Calu3 (cell line): ENCODE data around the gene SHC2. TPM values are rescaled to one million over a fixed set of nuclear protein-coding genes. Genes with fewer than 3 reads are reported as not detected.

Source experiments
- BruUV-seq: library from RNA; stranded (reverse); fragments of 400-500 nt; replicated peaks from 2 replicates; lab custom pipeline; 2021; lab: Mats Ljungman, UMichigan
- CTCF ChIA-PET: fragments of 300-600 bp; sonication (Branson Sonifier 250); formaldehyde crosslinking; loops from one replicate; lab custom pipeline; 2022; ENCODE audit warnings: antibody characterized with exemption; lab: Charles Lee
- DNase-seq: peaks from one replicate; pipeline ENCODE4 v3.0.0; 2022
- H3K27ac Mint-ChIP-seq: one replicate; pipeline ENCODE4 v1.8.0; 2022; ENCODE audit warnings: mixed read lengths; ENCODE audit not compliant: unreplicated experiment
- H3K27me3 Mint-ChIP-seq: one replicate; pipeline ENCODE4 v1.8.0; 2022; ENCODE audit warnings: mixed read lengths; ENCODE audit not compliant: unreplicated experiment
- H3K36me3 Mint-ChIP-seq: one replicate; pipeline ENCODE4 v1.8.0; 2022; ENCODE audit warnings: mild to moderate bottlenecking, moderate library complexity, mixed read lengths; ENCODE audit not compliant: insufficient read depth, unreplicated experiment
- H3K4me1 Mint-ChIP-seq: one replicate; pipeline ENCODE4 v1.8.0; 2022; ENCODE audit warnings: mild to moderate bottlenecking, low read depth, mixed read lengths; ENCODE audit not compliant: unreplicated experiment
- H3K4me3 Mint-ChIP-seq: one replicate; pipeline ENCODE4 v1.8.0; 2022; ENCODE audit warnings: mild to moderate bottlenecking, low read depth, moderate library complexity, mixed read lengths; ENCODE audit not compliant: unreplicated experiment
- H3K9me3 Mint-ChIP-seq: one replicate; pipeline ENCODE4 v1.8.0; 2022; ENCODE audit warnings: low read depth, mixed read lengths; ENCODE audit not compliant: unreplicated experiment
- CTCF ChIP-seq: fragments of 200-600 bp; IDR thresholded peaks from one replicate; pipeline ENCODE4 v1.8.0; 2022; ENCODE audit warnings: antibody characterized with exemption; ENCODE audit not compliant: unreplicated experiment
- intact Hi-C: fragments of 100-400 bp; cut with micrococcal nuclease; formaldehyde crosslinking; loops from one replicate; pipeline ENCODE4 v1.10.0; 2022; ENCODE audit not compliant: unreplicated experiment
- total RNA-seq: library from RNA; stranded (reverse); gene quantifications from 2 replicates; pipeline ENCODE4 v1.2.3, GENCODE V29; 2022

The SHC2 gene
- total RNA-seq, 1 experiment from 2014 or later: 8.4 TPM

GRCh38 chr19:458091-459042 lies 2.5 kb downstream of the SHC2 start:
- Mint-ChIP-seq H3K27me3 (no peaks in the 10 kb centered on the region), H3K9me3 (no peaks in the 10 kb centered on the region), H3K4me1 (no peaks in the 10 kb centered on the region), H3K4me3 (no peak overlapping the region), H3K27ac (no peak overlapping the region), H3K36me3 (peaks cover 27% of the 10 kb centered on the region)
- CTCF ChIA-PET: no interaction called here
- no TSS peak for BruUV-seq
- no peak for DNase-seq
- no peak for TF ChIP-seq CTCF
- intact Hi-C loops: no loop called here

GRCh38 chr19:457636-458035 lies 3.2 kb downstream of the SHC2 start:
- intact Hi-C loops: no loop called here
- no peak overlapping the region for H3K4me3 Mint-ChIP-seq

GRCh38 chr19:456547-457110 lies 4.2 kb downstream of the SHC2 start:
- H3K4me1 Mint-ChIP-seq: no peaks in the 10 kb centered on the region
- H3K4me3 Mint-ChIP-seq: no peak overlapping the region
- TF ChIP-seq CTCF: no peak
- CTCF ChIA-PET: no interaction called here
- H3K36me3 Mint-ChIP-seq: peaks cover 14% of the 10 kb centered on the region
- DNase-seq: no peak
- no peak overlapping the region for H3K27ac Mint-ChIP-seq
- intact Hi-C loops: no loop called here
- no peaks in the 10 kb centered on the region for H3K27me3 Mint-ChIP-seq
- BruUV-seq: no TSS peak
- no peaks in the 10 kb centered on the region for H3K9me3 Mint-ChIP-seq

More at GRCh38 chr19:457636-458035, 3.2 kb downstream of the SHC2 start:
- H3K36me3 Mint-ChIP-seq: peaks cover 24% of the 10 kb centered on the region
- H3K9me3 Mint-ChIP-seq: no peaks in the 10 kb centered on the region
- TF ChIP-seq CTCF: no peak
- H3K27me3 Mint-ChIP-seq: no peaks in the 10 kb centered on the region
- no peak overlapping the region for H3K27ac Mint-ChIP-seq
- CTCF ChIA-PET: no interaction called here
- DNase-seq: no peak
- no peaks in the 10 kb centered on the region for H3K4me1 Mint-ChIP-seq
- BruUV-seq: no TSS peak

- H3K27ac Mint-ChIP-seq: no peak overlapping the region
- H3K4me3 Mint-ChIP-seq: no peak overlapping the region
- H3K4me1 Mint-ChIP-seq: no peaks in the 10 kb centered on the region
- intact Hi-C loops: no loop called here
- BruUV-seq: no TSS peak
- CTCF ChIA-PET: no interaction called here
- no peaks in the 10 kb centered on the region for H3K27me3 Mint-ChIP-seq
- H3K36me3 Mint-ChIP-seq: peaks cover 11% of the 10 kb centered on the region
- no peaks in the 10 kb centered on the region for H3K9me3 Mint-ChIP-seq
- TF ChIP-seq CTCF: no peak
- DNase-seq: no peak
Observed at GRCh38 chr19:455851-456546, 4.8 kb downstream of the SHC2 start.
